ENCODE results near the gene NEK2. TPM values are rescaled to one million over a fixed set of nuclear protein-coding genes. Genes with fewer than 3 reads are reported as not detected.
"Not testable (repeated sequence)": the region's sequence is repeated elsewhere in the genome, so short reads cannot be mapped to it uniquely, and the experiment has no call there.

Gene NEK2
- total RNA-seq, 1 experiment from 2014 or later = 58.6 TPM

DNA sequence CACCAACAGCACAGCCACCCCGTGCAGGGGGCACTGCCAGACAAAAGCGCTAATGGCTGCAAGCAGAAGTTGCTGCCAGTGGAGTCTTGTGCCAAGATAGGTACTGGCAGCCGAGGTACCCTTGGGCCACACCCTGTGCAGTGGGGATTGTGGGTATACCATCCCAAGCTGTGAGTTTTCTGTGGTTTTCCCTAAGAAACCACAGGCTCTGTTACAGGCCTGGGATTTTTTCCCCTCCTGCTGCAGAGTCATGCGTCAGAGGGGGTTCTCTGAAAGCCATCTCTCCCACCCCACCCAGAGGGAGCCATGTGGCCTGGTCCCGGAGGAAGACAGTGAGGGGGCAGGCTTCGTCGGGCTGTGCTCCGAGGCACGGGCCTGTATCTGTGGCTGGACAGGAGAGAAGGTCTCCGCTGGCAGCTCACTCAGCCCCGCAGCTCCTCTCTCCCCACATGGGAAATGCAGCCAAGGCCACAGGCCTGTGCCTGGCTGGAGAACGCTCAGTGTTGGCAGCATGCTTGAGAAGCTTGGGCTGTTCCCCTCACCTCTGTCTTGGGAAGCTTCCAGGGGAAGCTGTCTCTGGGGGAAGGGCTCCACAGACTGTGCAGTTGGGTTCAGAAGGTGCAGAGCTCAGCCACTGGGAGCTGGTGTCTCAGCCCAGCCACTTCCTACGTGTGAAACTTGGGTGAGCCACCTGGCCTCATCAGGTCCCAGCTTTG lies 42.5 kb downstream of the NEK2 start:
- DNase-seq (ENCODE audit: low read depth) = peak; percentile 95

DNA sequence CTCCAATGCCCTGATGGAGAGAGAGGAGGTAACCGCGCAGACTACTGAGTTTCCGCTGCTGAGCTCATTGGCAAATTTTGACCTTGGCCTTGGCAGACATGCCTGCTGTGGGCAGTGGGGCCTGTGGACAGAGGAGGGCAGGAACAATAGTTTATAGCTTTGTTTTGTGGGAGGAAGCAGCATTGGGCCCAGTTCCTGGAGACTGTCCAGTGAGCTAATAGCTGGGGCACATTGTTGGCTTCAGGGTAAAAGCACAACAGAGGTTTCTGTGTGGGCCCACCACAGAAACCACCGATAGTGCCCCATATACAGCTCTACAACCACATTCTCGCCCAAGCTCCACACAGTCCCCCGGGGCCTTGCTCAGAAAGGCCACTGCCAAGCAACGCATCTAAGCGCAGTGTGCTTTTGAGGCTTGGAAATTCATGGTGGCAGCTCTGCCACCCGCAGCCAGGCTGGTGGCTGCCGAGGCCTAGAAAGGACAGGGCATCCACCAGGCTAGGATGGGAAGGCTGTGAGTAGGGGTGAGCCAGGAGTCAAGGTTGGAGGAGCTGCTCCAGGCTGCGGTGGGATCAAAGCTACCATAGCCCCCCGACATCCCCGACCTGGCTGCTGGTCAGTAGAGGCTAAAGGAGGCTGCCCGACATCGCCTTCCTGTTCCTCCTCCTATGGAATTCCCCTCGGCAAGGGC lies 43.2 kb downstream of the NEK2 start:
- peak; percentile 98 for DNase-seq (ENCODE audit: low read depth)

DNA sequence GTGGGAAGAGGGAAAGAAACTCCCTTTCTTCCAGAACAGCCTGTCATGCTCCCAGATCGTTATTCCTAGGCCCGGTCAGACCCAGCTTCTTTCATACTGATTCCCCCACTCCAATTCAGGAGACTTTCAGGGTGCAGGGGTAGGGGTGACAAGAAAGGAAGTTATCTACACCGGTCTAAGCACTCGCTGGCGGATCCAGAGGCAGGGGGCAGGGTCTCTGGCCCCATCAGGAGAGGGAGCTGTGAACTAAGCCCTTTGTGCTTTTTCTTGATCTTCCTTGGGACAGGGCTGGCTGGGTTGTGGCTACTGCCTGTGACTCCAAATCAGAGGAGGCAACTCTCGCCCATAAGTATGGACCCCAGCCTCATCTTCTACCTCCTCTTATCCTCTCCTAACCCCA lies 44.3 kb downstream of the NEK2 start:
- no peak for DNase-seq (ENCODE audit: low read depth)

DNA sequence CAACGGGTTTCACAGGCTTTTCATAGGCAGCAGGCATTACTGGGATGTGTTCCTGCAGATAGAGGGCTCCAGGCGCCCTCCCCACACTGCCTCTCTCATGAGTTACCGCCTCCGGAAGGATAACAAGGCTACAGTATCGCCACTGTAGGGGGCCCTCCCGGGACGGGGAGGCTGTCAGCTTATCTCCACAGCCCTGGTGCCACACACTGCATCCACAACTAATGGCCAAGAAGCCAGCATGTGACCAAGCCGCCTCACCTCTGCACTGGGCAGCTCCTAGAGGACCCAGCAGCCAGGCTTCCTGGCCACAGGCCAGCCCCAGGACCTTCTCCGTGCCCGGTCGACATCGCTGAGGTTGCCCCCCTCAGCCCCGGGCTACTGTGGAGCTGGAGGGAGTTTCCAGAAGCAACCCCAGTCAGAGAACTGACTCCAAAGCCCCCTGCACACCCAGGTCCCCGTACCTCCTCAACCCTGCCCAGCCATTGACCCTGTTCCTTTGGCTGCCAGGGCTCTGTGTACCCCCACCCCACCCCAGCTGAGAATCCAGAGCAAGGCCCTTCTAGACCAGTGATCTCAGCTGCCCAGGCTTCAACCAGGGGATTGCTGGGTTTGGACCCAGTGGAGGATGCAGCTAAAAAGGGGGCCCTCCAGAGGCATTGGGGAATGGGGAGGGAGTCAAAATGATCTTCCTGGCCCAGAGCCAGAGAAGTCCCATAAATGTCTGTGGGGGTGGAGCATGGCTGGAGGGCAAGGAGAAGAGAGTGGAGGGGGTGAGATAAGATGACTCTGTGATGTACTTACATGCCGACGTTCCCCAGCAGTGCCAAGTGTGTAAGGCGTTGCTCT lies 45.0 kb downstream of the NEK2 start:
- no peak for DNase-seq (ENCODE audit: low read depth)

DNA sequence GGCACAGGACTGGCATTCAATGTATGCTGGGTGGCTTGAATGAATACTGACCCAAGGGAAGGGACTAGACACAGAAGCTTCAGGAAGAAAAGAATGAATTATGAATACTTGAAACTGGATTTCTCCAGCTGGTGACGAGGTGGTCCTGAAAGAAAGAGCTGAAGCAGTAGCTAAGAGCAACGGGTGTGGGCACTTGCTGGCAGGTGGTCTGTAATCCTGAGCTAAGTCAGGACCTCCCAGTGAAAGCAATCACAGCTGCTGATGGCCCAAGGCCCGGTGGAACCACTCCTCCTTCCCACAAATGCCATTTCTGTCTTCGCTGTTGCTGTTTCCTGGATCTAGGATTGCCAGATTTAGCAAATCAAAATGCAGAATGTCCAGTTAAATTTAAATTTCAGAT lies 47.0 kb downstream of the NEK2 start:
- DNase-seq (ENCODE audit: low read depth) = no peak

DNA sequence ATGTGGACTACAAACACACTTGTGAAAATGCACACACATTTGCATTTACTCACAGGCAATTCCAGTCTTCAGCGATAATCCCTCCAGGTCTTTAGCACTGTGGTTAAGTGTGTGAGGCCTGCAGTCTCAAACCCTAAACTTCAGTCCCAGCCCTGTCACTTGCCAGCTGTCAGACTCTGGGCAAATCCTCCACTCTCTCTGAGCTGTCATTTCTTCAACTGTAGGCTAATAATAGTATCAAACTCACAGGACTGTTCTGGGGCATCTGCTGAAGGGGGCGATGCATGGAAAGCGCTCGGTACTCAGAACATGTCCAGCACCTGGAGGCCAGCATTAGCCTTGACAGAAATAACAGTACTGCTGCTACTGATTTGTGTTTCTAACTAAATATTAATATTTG lies 48.2 kb downstream of the NEK2 start:
- DNase-seq (ENCODE audit: low read depth) = no peak

DNA sequence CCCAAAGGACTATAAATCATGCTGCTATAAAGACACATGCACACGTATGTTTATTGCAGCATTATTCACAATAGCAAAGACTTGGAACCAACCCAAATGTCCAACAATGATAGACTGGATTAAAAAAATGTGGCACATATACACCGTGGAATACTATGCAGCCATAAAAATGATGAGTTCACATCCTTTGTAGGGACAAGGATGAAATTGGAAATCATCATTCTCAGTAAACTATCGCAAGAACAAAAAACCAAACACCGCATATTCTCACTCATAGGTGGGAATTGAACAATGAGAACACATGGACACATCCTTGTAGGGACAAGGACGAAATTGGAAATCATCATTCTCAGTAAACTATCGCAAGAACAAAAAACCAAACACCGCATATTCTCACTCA lies 49.6 kb downstream of the NEK2 start:
- DNase-seq (ENCODE audit: low read depth) = not testable (repeated sequence)

DNA sequence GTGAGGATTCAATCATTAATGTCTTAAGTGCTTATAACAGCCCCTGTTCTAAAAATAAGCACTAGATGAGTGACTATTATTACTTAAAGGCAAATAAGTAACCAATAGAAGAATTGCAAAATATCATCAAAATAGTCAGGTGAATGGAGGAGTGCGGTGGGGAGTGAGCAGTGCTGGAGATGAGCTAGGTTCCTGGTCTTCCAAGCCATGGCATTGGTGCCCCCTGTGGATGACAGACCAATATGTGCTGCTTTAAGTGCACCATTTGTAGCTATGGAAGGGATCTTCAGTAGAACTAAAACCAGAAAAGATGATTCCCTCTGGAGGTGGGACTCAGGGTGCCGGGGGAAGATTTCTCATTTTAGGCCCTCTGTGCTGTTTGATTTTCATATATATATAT lies 50.4 kb downstream of the NEK2 start:
- peak; percentile 64 for DNase-seq (ENCODE audit: low read depth)

DNA sequence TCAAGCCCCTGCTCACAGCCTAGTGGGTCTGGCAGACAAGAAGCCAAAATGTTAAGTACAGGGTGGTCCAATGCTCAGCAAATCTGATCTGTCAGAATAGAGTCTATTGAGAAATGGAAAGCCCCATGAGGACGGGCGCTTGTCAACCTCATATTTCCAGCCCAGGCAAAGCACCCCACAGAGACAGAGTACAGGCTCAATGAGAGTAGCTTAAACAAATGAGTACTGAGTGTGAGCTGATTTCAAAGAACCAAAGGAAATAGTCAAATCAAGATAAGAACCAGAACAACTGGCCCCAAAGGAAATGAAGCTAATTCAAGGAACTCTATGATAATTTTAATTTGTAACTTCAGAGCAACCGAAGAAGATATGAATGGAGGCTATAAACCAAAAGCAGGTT lies 51.9 kb downstream of the NEK2 start:
- no peak for DNase-seq (ENCODE audit: low read depth)

DNA sequence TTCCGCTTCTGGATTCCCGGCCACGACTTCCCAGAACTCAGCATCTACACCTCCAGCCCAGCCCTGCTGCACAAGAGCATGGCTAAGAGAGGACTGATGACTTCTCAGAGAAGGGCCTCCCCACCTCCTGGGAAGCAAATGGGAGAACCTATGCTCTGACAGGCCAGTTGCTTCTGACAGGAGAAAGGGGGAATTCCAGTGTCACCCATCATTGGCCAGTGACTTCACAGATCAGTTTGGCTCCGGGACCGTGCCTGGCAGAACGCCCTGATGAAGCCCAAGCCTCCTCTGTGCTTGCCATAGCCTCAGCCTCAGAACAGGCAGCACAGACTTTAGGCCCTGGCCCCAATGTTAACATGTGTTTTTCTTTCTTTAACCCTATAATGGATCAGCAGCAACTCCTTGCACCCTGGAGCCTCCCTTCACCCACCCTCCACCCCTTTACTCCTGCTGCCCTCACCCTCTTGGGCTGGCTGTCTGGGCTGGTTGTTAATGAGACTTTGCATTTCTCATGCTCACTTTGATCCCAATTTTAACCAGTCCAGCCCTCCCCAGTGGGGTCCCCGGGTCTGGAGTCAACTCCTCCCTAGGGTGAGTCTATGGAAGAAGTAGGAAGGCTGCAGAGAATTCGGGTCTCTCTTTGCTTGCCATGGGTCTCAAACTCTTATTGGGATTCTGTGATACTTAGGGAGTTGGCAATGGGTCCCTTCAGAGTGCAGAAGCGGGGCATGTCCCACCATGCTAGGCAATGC lies 53.8 kb downstream of the NEK2 start:
- DNase-seq (ENCODE audit: low read depth) = peak; percentile 36

DNA sequence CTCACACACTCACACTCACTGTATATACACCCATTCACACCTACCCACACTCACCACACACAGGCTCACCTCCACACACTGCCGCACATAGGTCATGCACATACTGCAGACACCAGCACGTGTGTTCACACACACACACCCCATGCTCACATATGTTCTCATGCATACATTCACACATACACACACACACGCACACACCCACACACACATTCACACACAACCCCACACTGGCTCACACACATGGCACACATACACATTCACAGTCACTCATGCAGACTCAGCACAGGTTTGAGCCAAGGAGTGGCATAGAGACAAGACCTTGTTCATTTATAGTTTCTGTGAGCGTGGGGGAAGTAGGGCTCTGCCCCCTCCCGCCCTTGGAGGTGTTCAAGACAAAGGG lies 55.3 kb downstream of the NEK2 start:
- no peak for DNase-seq (ENCODE audit: low read depth)

DNA sequence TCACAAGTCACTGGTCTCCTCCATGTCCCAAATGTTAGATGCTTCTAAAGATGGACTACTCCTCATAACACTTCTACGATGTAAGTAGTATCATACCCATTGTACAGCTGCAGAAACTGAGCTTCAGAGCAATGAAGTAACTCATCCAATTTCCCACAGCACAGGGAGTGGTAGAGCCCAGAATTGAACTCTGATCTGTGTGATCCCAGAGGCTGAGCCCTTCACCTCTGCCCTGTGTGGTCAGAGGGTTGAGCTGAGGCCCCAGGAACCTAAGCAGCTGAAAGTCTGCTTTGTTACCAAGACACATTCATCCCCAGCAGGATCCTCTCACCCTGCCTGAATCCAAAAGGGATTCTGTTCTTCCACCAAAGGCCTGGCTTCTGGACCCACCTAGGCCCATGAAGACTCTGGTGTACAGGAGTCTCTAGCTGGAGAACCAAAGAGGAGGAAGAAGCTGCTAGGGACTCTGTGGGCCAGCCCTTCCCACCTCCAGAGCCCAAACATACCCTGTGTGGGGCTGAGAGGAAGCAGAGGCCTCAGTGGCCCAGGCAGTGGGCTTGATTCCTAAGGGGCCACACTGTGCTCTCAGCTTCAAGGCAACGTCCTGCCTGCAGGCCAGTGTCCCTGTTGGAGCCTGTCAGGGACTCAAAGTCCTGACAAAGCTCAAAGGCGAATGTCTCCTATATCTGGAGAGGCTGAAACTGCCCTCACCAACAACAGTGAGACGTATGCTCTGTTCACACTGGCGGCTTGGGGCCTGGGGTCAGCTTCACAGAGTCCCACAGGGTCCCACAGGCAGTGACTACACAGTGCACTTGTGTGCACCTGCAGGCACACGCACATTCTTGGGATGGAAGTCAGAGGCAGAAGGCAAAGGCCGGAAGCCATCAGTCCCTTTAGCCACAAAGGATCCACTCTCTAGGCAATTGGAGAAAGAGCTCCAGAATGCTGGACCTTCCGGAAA lies 56.1 kb downstream of the NEK2 start:
- no peak for DNase-seq (ENCODE audit: low read depth)

DNA sequence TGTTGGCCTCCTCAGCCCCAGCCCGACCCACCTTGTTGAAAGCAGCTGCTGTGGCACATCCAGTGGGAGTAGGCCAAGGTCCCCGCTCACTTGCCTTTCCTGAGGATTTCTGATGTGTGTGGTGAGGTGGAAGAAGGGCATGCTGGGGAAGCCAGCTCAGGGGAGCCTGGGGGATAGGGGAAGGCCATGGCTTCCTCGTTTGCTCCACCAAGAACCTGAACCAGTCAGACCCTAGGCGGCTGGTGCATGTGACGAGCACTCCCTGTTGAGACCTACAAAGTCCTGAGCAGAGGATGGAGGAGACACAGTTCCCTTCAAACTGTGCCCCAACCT lies 58.5 kb downstream of the NEK2 start:
- DNase-seq (ENCODE audit: low read depth) = no peak

DNA sequence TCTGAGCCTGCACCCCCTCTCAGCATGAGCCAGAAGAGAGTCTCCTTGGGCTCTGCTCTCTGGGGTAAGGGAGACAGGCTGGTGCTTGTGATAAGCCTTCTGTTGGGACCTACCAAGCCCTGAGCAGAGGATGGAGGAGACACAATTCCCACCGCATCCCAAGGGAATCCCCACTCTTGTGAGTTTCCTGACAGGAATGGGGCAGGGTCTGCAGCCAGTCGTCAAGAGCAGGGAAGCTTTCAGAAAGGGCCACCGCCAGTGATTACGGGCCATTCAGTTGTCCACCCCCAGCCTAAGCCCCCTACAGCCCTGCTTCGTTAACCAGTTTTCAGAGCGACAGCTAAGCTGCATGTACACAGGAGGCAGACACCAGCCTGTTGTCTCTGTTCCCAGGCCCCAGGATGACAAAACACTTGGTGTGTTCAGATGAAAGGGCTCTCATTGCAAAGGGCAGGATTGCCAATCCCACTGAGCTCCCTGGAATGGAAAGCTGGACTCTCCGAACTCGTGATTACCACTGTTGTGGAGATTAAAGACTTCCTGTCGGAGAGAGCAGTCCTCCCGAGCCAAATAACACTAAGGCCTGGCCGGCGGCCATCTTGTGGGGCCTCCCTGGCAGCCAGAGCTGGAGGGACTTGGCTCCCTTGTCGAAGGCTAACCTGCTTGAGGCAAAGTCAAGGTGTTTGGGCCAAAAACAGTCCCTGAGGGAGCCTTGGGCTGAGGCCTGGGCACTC lies 59.0 kb downstream of the NEK2 start:
- DNase-seq (ENCODE audit: low read depth) = no peak

DNA sequence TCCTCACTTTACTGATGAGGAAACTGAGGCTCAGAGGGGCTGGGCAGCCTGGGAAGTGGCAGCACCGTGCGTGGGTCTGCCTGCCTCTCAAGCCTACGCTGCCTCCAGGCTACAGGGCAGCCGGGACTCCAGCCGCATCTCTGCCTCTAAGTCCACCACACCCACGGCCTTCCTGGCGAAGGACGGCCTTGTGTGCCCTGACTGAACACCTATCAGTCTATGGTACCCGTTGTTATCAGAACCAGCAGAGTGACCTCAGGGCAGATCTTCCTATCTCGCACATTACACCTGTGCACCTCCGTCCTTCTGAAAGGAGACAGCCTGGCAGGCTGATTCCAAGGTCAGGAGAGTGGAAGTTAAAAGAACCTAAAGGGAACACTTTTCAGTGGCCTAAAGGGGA lies 60.8 kb downstream of the NEK2 start:
- DNase-seq (ENCODE audit: low read depth) = no peak

DNA sequence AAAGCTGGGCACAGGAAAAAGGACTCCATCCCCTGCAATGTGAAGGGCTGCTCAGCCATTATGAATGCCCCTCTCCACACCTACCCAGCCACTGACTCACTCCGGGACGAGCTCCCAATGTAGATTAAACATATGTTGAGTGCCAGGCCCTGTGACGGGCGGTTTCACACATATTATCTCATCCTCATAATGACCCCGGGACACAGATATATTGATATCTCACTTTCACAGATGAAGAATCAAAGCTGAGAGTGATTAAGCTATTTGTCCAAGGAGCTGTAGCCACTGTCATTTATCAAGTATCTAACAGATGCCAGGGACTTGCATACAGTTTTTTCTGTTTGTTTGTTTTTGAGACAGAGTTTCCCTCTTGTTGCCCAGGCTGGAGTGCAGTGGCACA lies 61.5 kb downstream of the NEK2 start:
- no peak for DNase-seq (ENCODE audit: low read depth)

DNA sequence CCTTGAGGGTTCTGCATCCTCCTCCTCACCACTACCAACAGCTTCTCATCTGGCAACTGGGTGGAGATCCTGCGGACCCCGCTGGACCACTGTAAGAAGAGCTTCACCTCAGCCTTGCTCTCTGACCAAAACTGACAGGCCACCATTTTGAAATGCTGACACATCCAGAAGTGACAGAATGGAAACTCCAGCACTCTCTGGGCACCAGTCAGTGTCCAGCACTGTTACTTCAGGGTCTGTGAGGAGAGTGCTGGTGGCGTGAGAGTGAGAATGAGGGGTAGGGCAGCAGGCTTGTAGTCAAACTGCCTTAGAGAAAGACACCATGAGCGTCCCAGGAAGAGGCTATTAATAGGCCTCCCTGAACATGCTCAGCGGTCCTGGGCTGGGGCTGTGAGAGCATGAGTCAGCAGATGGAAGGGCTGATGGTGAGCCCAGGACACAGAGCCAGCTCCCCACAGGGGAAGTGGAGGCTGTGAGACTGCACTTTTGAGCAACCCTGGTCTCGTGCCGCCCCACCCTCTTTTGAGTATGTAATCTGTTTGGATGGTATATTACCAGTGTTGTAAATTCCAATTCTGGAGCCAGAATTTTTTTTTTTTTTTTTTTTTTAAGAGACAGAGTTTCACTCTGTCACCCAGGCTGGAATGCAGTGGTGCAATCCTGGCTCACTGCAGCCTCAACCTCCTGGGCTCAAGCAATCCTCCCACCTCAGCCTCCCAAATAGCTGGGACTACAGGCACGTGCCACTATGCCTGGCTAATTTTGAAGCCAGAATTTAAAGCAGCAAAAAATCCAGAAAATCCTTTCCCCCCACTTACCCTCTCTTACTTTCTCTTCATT lies 62.1 kb downstream of the NEK2 start:
- DNase-seq (ENCODE audit: low read depth) = peak; percentile 94

DNA sequence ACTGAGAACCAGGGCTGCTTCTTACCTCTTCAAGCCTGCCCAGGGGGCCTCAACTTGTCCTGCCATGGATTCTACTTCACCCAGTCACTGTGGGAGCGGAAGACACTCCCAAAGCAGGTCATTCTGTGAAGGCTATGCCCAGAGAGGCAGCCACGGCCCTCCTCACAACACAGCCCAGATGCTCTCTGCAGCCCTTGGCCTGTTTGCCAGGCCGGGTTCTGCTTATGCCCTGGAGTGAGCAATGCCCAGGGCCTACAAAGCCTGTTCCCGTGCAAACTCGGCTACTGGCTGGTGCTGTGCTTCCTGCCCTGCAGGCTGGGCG lies 62.7 kb downstream of the NEK2 start:
- no peak for DNase-seq (ENCODE audit: low read depth)

Measured in M059J (cell line).